Liver (tissue), 9 donors: ENCODE results near the gene CTSG. TPM values are rescaled to one million over a fixed set of nuclear protein-coding genes. Genes with fewer than 3 reads are reported as not detected.

Experiments
- DNase-seq: peaks from one replicate; pipeline ENCODE4 v3.0.0-alpha.2; 2017; ENCODE audit warnings: low spot score
- H3K27ac ChIP-seq, 2 donors: one replicate each; pipeline ENCODE4 v1.7.0; 2013; ENCODE audit warnings: inconsistent platforms in 2 of 2, low read length in 2 of 2, control low read depth in 1 of 2, low read depth in 1 of 2, mild to moderate bottlenecking in 1 of 2
- H3K27me3 ChIP-seq, 4 donors: one replicate each; pipeline versions ENCODE4 v1.6.1 to v1.7.0; 2013; ENCODE audit warnings: low read length in 3 of 4, inconsistent platforms in 1 of 4, mild to moderate bottlenecking in 1 of 4, moderate library complexity in 1 of 4; ENCODE audit not compliant: control insufficient read depth in 4 of 4, insufficient read depth in 4 of 4
- H3K36me3 ChIP-seq, 4 donors: one replicate each; pipeline versions ENCODE4 v1.6.1 to v1.7.0; 2013; ENCODE audit warnings: low read length in 3 of 4, mild to moderate bottlenecking in 3 of 4, low read depth in 1 of 4, moderate library complexity in 1 of 4; ENCODE audit not compliant: control insufficient read depth in 4 of 4, insufficient read depth in 3 of 4
- H3K4me1 ChIP-seq, 4 donors: one replicate each; pipeline versions ENCODE4 v1.6.1 to v1.7.0; 2013; ENCODE audit warnings: low read length in 3 of 4, mild to moderate bottlenecking in 3 of 4, moderate library complexity in 1 of 4; ENCODE audit not compliant: control insufficient read depth in 4 of 4, insufficient read depth in 4 of 4
- H3K4me3 ChIP-seq, 3 donors: one replicate each; pipeline versions ENCODE4 v1.6.1 to v1.7.0; 2013; ENCODE audit warnings: low read length in 3 of 3, control low read depth in 1 of 3, low read depth in 1 of 3, mild to moderate bottlenecking in 1 of 3
- H3K9ac ChIP-seq, 2 donors: one replicate each; pipeline ENCODE4 v1.7.0; 2013; ENCODE audit warnings: low read length in 2 of 2, mild to moderate bottlenecking in 2 of 2, moderate library complexity in 2 of 2, control low read depth in 1 of 2, low read depth in 1 of 2
- H3K9me3 ChIP-seq, 4 donors: one replicate each; pipeline versions ENCODE4 v1.6.1 to v1.7.0; 2013; ENCODE audit warnings: low read length in 3 of 4; ENCODE audit not compliant: control insufficient read depth in 4 of 4
- CTCF ChIP-seq: fragments of 150-350 bp; IDR thresholded peaks from 2 replicates; pipeline ENCODE4 v1.5.1; 2017; ENCODE audit warnings: improper control_type of control experiment, low read depth, low read length; ENCODE audit not compliant: missing input control
- EGR1 ChIP-seq, 2 donors: IDR thresholded peaks; 2 replicates each; pipeline ENCODE4 v1.6.1; 2016 to 2018; ENCODE audit warnings: antibody characterized with exemption in 2 of 2, low read depth in 2 of 2
- FOXA1 ChIP-seq: IDR thresholded peaks from 2 replicates; pipeline ENCODE4 v1.6.1; 2016; ENCODE audit warnings: antibody characterized with exemption
- FOXA2 ChIP-seq: IDR thresholded peaks from 2 replicates; pipeline ENCODE4 v1.6.1; 2016; ENCODE audit warnings: antibody characterized with exemption
- GABPA ChIP-seq, 2 donors: IDR thresholded peaks in 1 of 2; conservative IDR thresholded peaks in 1 of 2; 2 replicates each; pipeline ENCODE4 v1.6.1; 2016; ENCODE audit warnings: antibody characterized with exemption in 2 of 2, mild to moderate bottlenecking in 1 of 2, moderate library complexity in 1 of 2
- HNF4A ChIP-seq, 2 donors: conservative IDR thresholded peaks; 2 replicates each; pipeline ENCODE4 v1.6.1; 2016; ENCODE audit warnings: antibody characterized with exemption in 2 of 2, mild to moderate bottlenecking in 2 of 2
- HNF4G ChIP-seq: IDR thresholded peaks from 2 replicates; pipeline ENCODE4 v1.6.1; 2016; ENCODE audit warnings: antibody characterized with exemption
- JUND ChIP-seq, 2 donors: IDR thresholded peaks; 2 replicates each; pipeline ENCODE4 v1.6.1; 2016; ENCODE audit warnings: antibody characterized with exemption in 2 of 2
- RAD21 ChIP-seq, 2 donors: IDR thresholded peaks; 2 replicates each; pipeline ENCODE4 v1.6.1; 2016; ENCODE audit warnings: antibody characterized with exemption in 2 of 2, mild to moderate bottlenecking in 2 of 2
- REST ChIP-seq: IDR thresholded peaks from 2 replicates; pipeline ENCODE4 v1.6.1; 2016; ENCODE audit warnings: antibody characterized with exemption, mild to moderate bottlenecking
- WGBS: extraction: QIAGEN DNeasy Blood & Tissue Kit; methylation state at CpG from one replicate; pipeline ENCODE4 v1.1.7; 2013; 5-methylcytosine and 5-hydroxymethylcytosine counted together
- polyA plus RNA-seq, 2 donors: library from polyadenylated mRNA; stranded (reverse) in 1 of 2; unstranded in 1 of 2; fragments of 200-250 nt in 1 of 2; fragments of >200 nt in 1 of 2; fragmentation: Nextera tagmentation in 1 of 2; extraction: Ambion mirVana in 1 of 2; gene quantifications; one replicate each; pipeline versions ENCODE4 v1.2.1 to v1.2.3, GENCODE V29; 2013 to 2015
- total RNA-seq, 2 donors: library from RNA; depleted of rRNA; stranded (reverse); fragments of >200 nt; gene quantifications; one replicate each; pipeline ENCODE4 v1.2.3, GENCODE V29; 2014
- donor health status: healthy.
- donor health status: healthy.
- donor health status: healthy.
- donor health status: healthy.
- donor health status: healthy.

Gene CTSG
- total and polyA plus RNA-seq, 4 donors: 0.24 to 32.5 (median 1.9) TPM; not detected in 1

DNA sequence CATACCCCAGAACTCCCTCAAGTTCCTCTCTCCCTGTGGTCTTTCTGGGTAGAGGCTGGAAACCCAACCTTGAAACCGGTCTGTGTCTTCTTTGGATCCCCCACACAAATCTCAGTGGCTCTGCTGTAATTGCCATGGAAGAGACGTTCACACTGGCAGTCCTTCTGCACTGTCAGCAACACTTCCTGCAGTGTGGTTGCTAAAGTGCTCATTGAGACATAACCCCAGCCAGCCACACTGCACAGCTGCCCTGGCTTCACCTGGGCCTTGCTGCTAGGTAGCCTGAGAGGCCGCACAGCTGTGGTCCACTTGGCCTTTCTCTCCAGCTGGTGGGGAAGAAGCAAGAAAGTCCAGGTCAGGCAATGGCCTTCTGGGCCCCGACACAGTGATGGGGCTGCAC is 31.0 kb upstream of the CTSG start:
- Histone ChIP-seq H3K27ac (no peak overlapping the region), H3K4me3 (no peak overlapping the region)

DNA sequence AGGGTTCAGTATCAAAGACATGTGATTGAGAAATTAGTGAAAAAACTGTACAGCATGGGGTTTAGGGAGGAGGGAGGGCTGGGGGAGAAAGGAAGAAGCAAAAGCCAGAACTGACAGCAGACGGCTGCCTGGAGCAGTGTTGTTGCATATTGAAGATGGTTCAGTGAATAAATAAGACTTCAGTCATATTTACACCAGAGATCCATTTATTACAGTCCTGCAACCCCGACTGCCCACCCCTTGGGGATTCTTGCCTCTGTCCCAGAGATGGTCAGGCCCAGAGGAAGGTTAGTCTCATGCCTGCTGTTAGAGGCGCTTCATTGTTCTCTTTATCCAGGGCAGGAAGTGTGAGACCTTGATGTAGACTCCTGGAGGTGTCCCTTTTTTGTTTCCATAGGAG is 30.2 kb upstream of the CTSG start:
- Histone ChIP-seq H3K4me1 (no peaks in the 10 kb centered on the region), H3K9me3 (no peaks in the 10 kb centered on the region), H3K27ac (no peak overlapping the region), H3K9ac (no peak overlapping the region), H3K36me3 (no peaks in the 10 kb centered on the region), H3K4me3 (no peak overlapping the region), H3K27me3 (no peaks in the 10 kb centered on the region)
- 72% methylated on average over 3 of the region's 3 CpGs for WGBS
- no peak for TF ChIP-seq EGR1 (IDR thresholded peaks at IDR 0.05; ENCODE audit: low read depth in 2 of 2)
- no peak for DNase-seq

More for the DNA sequence above, 31.0 kb upstream of the CTSG start:
- H3K36me3 ChIP-seq: no peaks in the 10 kb centered on the region
- 77% methylated on average over 4 of the region's 4 CpGs for WGBS
- H3K9me3 ChIP-seq: no peaks in the 10 kb centered on the region
- no peak for DNase-seq
- TF ChIP-seq REST (no peak), GABPA (IDR thresholded peaks at IDR 0.05 in 1 of 2, conservative IDR thresholded peaks at IDR 0.05 in 1 of 2) (no peak), FOXA1 (no peak), HNF4A (conservative IDR thresholded peaks at IDR 0.05) (no peak), JUND (IDR thresholded peaks at IDR 0.05) (no peak)
- no peaks in the 10 kb centered on the region for H3K4me1 ChIP-seq
- H3K9ac ChIP-seq: no peak overlapping the region
- no peaks in the 10 kb centered on the region for H3K27me3 ChIP-seq

DNA sequence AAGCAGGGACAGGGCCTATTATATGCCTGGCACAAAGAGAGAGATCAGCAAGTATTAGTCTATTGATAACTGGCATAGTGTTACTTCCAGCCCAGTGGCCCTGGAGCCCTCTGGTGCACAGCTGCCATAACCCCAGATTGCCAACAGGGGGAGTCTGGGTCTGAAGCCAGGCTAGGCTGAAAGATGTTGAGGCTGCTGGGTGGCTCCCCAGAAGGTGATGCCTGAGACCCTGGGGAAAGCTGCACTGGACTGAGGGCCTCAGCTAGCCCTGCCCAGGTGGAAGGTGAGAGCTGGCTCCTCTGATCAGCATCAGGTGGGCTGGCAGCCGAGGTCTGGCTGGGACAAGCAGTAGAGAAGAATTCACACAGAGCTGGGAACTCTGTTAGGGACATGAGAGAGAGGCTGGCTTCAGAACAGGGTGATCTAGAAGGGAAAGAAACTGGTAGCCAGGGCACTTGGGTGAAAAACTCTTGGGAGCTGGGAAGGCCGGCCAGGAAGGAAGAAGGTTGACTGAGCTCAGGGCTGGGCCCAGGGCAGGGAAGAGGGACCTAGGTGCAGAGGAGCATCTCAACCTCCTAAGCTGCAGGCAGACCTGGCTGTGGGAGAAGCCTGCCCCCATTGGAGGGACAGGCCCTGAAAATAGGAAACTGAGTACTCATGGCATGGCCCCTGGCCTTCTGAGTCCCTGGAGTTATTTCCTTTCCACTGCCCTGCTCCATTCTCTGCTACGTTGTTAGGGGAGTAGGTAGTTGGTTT is 29.6 kb upstream of the CTSG start:
- whole genome bisulfite sequencing: 66% methylated on average over 3 of the region's 3 CpGs
- TF ChIP-seq EGR1 (IDR thresholded peaks at IDR 0.05; ENCODE audit: low read depth in 2 of 2): no peak
- TF ChIP-seq REST: no peak
- no peak for TF ChIP-seq HNF4G
- peak; percentile 47 to 55 for TF ChIP-seq RAD21 (IDR thresholded peaks at IDR 0.05)
- no peak for TF ChIP-seq FOXA2
- TF ChIP-seq CTCF: peak; percentile 50
- no peaks in the 10 kb centered on the region for H3K4me1 ChIP-seq
- DNase-seq: peak; percentile 45
- no peaks in the 10 kb centered on the region for H3K9me3 ChIP-seq
- no peak overlapping the region for H3K4me3 ChIP-seq
- peaks cover 0 to 2% (median 0%) of the 10 kb centered on the region in 4 donors for H3K27me3 ChIP-seq
- H3K36me3 ChIP-seq: no peaks in the 10 kb centered on the region
- no peak overlapping the region for H3K9ac ChIP-seq
- H3K27ac ChIP-seq: no peak overlapping the region
